Iris pigment epithelial cell (primary cell): Measurements from ENCODE around the gene JAK1.
"Not testable (repeated sequence)": the region's sequence is repeated elsewhere in the genome, so short reads cannot be mapped to it uniquely, and the experiment has no call there.

Experiments
- DNase-seq: peaks from one replicate; pipeline ENCODE4 v3.0.0-alpha.2; 2011; ENCODE audit warnings: low read depth

Gene JAK1

DNA sequence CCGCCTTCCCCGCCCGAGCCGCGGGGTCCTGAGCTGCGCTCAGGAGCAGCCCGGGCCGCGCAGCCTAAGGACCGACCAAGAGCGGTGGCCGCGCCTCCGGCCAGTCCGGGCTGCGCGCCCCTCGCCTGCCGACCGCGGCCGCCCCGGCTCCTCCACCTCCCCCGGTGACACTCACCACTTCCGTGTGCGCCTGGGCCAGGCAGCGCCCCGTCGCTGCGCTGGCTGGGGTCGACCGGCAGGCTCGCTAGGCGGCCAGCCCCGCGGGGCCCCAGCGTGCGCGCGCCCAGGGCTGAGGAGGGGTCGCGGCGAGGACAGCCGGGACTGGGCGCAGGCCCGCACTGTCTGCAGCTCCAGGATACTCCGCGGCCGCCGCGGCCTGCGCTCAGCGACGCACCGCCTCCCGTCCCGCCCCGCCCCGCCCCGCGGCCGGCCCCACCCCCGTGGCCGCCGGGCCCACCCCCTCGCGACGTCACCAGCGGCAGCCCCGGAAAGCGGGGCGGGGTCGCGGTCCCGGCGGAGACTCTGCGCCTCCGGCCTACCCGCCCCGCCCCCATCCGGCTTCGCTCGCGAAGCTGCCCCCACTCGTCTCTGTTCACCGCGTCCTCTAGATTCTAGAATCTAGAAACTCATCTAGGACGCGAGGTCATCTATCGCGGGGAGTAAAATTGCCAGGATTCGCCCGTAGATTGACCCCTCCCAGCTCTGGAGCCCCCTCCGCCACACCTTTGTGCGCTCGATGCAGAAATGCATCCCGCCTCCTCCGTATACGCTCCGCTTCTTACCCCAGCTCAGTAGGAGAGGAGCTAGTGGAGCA is at the start of gene JAK1:
JAK1 (minus strand) TSS at position 392 of the 814 bp plus-strand sequence. CDS start 80,285 bp downstream, outside the sequence.
- DNase-seq, result peak; percentile 80

DNA sequence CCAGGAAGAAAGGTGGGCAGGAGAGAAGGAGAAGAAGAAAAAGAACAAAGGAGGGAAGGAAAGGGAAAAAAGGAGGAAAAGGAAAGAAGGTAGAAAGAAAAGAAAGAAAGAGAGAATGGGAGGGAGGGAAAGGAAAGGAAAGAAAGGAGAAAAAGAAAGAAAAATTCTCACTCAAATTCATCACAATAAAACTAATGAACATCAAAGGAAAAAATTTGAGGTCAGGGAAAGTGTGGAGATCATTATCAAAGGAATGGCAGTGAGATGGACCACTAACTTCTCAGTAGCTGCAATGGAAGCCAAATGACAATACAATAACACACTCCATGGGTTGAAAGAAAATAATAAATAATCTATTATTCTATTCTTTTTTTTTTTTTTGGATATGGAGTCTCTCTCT is 48.0 kb upstream of the JAK1 start:
- DNase-seq, result no peak

GRCh38 chr1:65011983-65012382 is 45.6 kb upstream of the JAK1 start:
- DNase-seq, result no peak

- no peak for DNase-seq
These were observed 43.5 kb upstream of the JAK1 start for GRCh38 chr1:65009724-65010420.

GRCh38 chr1:65009176-65009575 is 42.8 kb upstream of the JAK1 start:
- DNase-seq, result no peak

GRCh38 chr1:65006806-65007205 is 40.5 kb upstream of the JAK1 start:
- peak; percentile 22 for DNase-seq

- no peak for DNase-seq
These were observed 36.9 kb upstream of the JAK1 start for GRCh38 chr1:65003316-65003664.

GRCh38 chr1:65002508-65003315 is 36.4 kb upstream of the JAK1 start:
- DNase-seq, result peak; percentile 85

- no peak for DNase-seq
These were observed 35.8 kb upstream of the JAK1 start for GRCh38 chr1:65002156-65002507.

DNA sequence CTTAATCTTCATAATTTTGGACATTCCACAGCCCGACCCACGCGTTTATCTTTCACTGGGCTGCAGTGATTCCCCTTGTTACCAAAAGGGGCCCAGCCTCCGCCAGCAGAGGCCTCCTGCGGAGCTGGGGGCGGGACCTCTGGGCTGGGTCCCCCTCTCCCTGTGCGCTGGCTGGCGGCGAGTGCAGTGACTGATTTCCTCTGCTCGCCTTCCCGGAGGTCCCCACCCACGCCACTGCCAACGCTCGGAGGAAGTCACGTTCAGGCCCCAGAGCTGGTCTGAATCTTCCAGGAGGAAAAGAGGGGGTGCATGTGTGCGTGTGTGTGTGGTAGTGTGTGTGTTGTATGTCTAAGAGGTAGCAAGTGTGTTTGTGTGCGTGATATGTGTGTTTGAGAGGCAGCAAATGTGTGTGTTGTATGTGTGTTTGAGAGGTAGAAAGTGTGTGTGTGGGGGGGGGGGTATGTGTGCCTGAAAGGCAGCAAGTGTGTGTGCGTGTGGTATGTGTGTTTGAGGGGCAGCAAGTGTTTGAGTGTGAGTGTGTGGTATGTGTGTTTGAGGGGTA is 35.0 kb upstream of the JAK1 start:
- DNase-seq, result peak; percentile 55

GRCh38 chr1:64998425-64998948 is 32.1 kb upstream of the JAK1 start:
- DNase-seq, result not testable (repeated sequence)

DNA sequence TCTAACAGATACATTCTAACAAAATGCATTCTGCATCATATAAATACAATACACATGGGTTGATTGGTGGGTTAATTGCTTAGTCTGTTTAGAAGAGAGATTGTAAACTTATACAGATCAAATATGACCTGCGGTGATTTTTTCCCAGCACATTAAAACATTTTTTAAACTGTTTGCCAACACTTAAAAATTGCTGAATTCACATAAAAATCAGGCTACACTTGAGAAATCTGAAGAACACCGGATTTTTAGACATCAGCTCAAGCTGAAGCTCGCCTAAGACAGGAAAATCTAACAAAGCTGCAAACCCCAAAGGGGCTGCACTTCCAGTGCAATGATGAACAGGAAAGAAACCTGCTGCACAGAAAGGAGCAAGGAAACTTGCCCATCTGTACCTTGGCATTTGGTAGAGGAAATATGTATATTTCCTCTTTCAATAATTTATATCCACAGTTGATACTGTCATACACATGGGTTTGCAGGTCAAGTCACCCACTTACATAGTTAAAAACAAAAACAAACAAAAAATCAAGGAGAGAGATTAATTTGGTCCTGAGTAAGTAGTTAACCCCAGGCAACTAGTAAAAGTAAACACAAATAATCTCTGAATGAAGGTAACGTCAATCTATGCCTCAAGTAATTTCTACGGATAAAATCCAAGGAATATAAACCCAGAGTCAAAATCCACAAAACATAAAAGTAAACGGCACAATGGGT is 30.4 kb upstream of the JAK1 start:
- no peak for DNase-seq

- DNase-seq, result no peak
These were observed 29.0 kb upstream of the JAK1 start for GRCh38 chr1:64995316-64995715.

GRCh38 chr1:64986903-64987871 is 20.8 kb upstream of the JAK1 start:
- peak; percentile 73 for DNase-seq

DNA sequence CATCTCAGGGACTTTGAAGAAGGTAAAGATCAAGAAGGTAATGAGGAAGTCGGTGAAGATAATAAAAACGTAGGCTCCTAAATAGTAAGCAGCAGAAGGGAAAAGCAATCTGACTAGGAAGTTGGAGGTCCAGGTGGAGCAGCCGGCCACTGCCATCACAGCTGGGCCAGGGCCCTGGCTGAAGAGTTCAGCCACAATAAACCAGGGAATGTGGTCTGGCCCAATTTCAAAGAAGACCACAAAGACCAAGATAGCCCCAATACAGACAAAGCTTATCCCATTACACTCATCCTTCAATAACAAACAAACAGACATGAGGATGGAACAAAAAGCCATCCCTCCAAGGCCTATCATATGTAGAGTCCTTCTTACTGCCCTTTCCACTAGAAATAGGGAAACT is 18.4 kb upstream of the JAK1 start:
- DNase-seq, result no peak

GRCh38 chr1:64984106-64984505 is 17.8 kb upstream of the JAK1 start:
- no peak for DNase-seq

- DNase-seq, result peak; percentile 91
These were observed 16.8 kb upstream of the JAK1 start for GRCh38 chr1:64983110-64983509.

- no peak for DNase-seq
These were observed 15.5 kb upstream of the JAK1 start for GRCh38 chr1:64981601-64982533.
